ENCODE results near the gene ARHGEF28.

ARHGEF28 gene

DNA sequence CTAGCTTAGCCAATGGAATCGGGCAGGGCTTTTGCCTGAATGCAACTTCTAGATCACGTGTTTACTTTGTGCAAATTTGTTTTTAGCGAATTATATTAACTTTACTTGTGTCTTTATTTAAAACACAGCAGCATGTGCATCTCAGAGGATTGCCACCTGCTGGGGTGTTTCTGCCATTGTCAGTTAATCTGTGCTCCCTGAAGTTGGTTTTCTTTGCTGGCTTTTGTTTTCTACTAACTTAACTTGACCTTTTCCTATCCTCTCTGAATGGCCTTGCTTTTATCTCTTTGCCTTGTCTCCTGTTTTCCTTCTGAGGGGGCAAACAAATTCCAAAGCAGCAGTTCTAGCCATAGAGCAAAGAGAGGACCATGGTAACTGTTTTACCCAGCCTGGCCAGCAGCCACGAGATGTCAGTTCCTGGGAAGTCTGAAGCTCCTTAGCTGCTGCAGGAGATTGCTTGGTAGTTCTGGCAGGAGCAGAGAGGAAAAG, 67.6 kb downstream of the ARHGEF28 start:
- DNase-seq (ENCODE audit: low read depth in 2 of 2): no peak

DNA sequence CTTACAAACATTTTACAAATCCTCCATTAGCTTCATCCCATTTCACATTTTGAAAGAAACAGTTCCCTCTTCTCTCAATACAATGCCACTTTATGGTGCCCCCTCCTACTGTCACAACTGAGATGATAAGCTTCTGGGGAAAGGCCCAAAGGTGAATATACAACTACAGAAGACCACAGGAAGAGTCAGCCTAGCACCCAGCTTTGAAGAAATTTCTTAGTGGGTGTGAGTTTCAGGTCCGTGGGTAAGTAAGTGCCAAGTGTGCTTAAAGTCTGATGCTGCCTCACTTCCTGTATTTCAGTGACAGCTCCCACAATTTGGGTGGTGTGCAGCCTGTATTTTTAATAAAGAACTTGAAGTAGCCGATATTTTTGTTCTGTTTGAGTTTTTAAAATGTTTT, 68.1 kb downstream of the ARHGEF28 start:
- DNase-seq (ENCODE audit: low read depth in 2 of 2): no peak

DNA sequence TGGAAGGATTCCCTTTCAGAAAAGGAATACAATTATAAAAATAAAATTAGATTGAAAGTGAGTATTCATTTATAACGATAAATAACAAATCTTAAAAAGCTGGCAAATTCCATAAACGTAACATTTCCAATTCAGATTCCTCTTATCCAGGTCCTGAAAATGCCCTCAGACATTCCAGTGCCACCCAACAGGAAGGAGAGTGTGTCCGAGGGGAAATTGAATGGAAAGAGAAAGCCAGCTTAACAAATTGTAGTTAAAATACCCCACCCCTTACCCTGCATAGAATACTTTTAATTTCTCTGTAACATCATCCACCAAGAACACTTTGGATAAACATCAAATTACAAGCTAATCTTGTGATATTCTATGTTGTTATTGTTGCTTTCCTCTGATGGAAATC, 72.0 kb downstream of the ARHGEF28 start:
- DNase-seq (ENCODE audit: low read depth in 2 of 2): no peak

DNA sequence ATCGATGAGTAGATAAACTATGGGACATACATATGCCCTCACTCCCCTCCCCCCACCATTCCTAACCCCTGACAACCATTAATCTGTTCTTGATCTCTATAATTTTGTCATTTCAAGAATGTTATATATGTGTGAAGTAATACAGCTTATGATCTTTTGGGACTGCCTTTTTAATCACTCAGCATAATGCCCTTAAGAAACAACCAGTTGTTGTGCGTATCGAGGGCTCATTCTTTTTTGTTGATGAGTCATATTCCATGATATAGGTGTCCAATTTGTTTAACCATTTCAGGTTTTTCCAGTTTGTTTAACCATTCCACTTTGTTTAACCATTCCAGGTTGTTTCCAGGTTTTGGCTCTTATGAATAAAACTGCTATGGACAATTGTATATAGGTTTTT, 75.6 kb downstream of the ARHGEF28 start:
- no peak for DNase-seq (ENCODE audit: low read depth in 2 of 2)

DNA sequence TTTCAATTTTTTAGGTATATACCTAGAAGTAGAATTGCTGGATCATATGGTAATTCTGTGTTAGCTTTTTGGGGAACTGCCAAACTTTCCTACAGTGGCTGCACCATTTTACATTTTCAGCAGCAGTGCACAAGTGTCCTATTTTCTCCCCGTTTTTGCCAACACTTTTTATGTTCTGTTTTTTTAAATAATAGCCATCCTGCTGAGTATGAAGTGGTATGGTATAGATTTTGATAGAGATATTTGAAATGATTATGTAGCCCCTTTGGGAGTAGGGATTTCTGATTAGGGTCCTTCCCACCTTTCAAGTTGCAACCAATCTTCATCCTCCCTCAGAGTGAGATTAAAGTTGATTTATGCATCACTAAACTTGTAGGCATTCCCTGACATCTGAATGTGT, 76.5 kb downstream of the ARHGEF28 start:
- DNase-seq (ENCODE audit: low read depth in 2 of 2): no peak

DNA sequence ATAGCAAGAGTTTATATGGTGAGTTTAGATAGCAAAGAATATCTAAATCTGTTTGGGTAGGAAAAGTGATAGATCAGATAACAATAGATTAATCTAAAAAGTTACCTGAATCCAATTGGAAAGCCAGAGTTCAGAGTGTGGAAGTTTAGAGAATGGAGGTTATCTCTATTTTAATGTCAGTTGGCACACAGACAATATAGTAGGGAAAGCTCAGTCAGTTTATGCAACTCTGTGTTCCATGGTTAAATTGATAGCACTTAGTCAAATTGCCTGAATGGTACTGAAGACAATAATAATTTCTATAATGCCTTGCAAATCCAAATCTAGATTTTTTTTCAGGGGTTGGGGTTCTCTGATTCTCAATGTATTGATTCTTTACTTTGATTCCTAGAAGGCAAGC, 77.0 kb downstream of the ARHGEF28 start:
- no peak for DNase-seq (ENCODE audit: low read depth in 2 of 2)

DNA sequence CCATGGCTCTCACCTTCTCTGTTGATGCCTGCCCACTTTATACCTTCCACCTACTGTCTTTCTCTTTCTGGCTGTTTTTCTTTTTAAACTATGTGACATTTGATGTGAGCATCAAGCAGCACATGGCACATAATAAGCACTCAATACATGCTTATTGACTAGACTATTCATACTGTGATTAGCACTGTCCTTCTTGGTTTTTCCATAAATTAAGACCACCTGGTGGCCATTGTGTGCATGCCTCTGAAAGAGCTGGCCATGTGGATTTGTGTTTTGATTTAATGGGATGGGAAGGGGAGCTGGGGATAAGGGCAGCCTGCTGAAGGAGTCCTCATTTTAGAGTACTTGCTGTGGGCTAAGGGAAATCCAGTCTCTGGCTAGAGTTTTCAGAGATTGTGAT, 79.4 kb downstream of the ARHGEF28 start:
- no peak for DNase-seq (ENCODE audit: low read depth in 2 of 2)

DNA sequence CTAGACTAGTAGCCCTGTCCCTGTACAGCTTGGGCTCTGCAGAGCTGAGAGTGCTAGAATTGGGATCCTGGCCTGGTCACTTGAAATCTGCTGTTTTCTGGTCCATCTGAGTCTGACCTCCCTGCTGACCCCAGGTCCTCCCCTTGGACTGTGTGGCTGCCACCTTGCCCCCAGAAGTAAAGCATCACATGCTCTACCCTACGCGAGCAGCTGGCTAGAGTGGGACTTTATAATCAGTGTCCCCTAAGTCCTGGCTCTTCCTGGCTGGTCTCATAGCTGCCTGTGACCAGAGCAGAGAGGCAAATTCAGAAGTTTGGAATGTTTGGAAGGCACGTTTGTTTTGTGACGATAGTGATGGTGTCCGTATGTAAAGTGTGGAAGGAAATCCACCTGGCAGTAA, 81.0 kb downstream of the ARHGEF28 start:
- DNase-seq (ENCODE audit: low read depth in 2 of 2): no peak

DNA sequence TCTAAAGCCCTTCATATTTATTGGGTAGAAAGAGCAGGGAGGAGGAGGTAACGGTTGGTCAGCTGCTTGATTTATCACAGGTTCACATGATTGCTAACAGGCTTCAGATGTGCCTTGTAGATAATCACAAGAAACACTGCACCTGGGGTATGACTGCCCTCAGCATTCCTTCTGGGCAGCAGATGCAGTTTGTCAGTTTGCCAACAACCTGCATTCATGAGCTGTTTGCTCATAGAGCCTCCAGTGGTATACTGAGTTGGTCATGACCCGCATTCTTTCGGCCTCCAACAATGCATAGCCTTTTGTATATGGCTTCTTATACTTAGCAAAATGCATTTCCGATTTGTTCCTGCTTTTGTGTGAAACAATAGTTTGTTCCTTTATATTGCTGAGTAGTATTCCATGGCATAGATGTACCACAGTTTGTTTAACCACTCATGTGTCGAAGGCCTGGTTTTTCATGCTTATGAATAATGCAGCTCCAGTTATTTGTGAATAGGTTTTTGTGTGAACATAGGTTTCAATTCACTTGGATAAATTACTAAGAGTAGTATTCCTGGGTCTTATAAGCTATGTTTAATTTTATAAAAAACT, 83.6 kb downstream of the ARHGEF28 start:
- no peak for DNase-seq (ENCODE audit: low read depth in 2 of 2)

DNA sequence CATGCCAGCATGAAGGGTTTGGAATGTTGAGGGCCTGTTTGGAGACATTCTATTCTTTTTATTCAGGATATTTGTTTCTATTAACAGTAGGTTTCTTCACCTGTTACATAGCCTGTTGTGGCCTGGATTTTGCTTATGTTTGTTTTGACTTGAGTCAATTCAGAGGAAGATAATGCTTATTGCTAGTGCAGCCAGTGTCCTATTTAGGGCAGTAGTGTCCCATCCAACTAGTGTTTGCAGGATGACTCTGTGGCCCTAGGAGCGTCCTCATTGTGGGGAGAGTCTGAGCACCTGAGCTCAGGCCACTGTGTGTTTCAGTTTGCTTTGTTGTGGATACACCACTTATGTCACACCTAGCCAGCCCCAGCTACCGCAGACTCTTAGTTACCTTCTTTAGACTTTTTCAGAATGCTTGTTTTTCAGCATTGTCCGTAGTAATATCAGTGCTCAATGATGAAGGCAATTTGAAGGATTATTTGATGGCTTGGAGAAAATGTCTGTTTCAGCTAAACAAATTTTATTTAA, 90.3 kb downstream of the ARHGEF28 start:
- no peak for DNase-seq (ENCODE audit: low read depth in 2 of 2)

DNA sequence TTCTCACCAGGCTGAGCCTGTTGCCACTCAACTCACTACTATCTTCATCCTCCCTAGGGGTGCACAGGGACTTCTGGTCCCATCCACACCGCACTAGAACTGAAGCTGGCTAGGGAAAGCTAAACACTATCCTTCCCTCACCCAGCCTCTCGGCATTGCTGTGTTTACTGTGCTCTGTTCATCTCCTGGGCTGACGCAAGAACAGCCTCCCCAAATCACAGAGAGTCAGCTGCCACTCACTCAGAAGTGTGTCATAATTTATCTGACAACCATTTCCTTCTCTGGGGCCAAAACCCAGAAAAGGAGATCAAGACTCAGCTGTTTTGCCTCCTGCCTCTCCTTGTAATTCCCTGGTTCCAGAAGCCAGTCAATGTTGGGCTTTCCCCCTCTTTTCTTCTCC, 92.8 kb downstream of the ARHGEF28 start:
- DNase-seq (ENCODE audit: low read depth in 2 of 2): no peak

DNA sequence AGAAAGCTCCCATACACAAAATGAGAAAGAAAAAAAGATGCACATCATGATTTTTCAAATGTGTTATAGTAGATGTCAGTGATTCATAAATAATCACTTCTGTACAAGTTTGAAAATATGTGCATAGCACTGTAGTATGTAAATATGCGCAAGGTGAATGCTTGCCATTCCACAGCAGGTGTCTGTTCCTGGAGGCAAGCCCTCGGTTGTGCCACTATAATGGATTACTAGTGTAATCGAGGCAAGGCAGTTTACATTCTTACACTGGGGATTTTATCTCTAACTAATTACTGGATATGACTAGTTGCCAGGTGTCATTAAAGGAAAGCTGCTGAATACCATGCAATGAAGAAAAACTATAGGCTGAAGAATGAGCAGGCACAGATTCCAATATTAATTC, 93.6 kb downstream of the ARHGEF28 start:
- no peak for DNase-seq (ENCODE audit: low read depth in 2 of 2)

DNA sequence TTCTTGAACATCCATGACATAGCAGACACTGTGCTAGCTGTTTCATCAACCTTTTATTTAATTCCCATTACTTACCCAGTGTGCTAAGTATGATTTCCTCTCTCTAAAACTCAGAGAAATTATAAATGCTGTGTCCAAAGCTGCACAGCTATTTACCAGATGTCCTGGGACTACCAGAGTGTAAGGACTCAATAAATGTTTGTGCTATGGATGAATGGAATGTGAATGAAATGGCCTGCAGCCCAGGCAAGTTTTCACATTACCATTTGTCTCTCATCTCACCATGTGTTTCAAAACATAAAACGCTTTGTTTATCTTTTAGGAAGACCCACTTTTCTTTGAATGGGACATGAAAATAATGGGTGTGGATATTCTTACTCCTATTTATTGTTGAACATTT, 96.2 kb downstream of the ARHGEF28 start:
- no peak for DNase-seq (ENCODE audit: low read depth in 2 of 2)

DNA sequence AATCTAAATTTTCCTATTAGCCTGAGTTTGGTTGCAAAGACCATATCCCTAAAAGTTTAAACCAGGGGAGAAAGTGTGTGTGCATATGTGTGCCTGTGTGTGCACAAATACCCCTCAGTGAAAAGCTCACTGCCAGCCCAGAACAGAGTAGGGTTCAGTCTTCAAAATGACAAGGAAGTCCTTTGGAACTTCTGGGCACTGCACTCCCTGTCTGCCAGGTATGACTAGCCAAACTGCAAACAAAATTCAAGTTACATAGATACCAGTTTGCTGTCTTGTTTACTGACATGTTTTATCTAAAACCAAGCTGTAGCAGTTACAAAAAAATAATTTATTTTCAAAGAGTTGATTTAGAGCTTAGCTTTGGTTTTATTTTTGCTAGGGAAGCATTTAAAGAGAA, 100.1 kb downstream of the ARHGEF28 start:
- DNase-seq (ENCODE audit: low read depth in 2 of 2): no peak

DNA sequence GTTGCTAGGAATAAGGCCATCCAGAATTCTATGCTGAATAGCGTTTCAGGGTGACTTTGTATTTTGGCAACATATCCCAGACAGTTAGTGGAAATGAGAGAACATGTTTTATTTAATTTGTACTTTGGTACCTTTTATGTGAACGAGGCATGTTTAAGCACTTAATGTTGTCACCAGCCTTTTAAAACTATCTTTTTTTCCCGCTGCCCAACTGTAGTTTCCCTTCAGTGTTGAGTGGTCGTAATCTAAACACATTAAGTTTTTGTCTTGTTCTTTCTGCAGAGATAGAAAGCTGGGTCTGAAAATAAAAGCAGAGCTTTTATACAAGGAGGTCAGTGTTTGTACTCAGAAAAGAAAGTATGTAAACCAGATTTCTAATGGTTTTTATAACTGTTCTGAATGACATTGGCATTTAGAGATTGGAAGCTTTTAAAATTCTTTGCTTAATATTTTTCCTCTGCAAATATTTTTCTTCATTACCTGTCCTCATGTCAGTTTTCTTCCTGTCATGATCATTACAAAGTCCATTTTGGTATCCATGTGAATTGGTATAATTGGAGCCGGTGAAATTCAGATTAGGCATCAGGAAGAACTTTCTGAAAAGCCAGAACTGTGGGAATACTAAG, 100.7 kb downstream of the ARHGEF28 start:
- no peak for DNase-seq (ENCODE audit: low read depth in 2 of 2)

DNA sequence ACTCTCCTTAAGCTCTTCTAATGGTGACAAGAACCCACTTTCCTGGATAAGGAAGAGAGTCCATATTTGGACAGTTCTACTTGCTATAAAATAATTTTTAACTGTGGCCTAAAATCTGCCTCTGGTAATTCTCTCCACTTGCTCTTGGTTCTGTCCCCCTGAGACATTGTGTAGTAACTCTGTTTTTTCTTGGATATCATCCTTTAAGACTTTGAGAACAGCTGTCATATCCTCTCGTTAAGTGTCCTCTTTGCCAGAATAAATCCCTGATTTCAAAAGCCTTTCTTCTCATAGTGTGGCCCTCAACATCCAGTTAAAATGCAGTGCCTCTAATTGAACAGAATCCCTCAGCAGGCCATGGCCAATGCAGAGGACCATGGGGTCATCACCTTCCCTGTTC, 101.5 kb downstream of the ARHGEF28 start:
- DNase-seq (ENCODE audit: low read depth in 2 of 2): no peak

DNA sequence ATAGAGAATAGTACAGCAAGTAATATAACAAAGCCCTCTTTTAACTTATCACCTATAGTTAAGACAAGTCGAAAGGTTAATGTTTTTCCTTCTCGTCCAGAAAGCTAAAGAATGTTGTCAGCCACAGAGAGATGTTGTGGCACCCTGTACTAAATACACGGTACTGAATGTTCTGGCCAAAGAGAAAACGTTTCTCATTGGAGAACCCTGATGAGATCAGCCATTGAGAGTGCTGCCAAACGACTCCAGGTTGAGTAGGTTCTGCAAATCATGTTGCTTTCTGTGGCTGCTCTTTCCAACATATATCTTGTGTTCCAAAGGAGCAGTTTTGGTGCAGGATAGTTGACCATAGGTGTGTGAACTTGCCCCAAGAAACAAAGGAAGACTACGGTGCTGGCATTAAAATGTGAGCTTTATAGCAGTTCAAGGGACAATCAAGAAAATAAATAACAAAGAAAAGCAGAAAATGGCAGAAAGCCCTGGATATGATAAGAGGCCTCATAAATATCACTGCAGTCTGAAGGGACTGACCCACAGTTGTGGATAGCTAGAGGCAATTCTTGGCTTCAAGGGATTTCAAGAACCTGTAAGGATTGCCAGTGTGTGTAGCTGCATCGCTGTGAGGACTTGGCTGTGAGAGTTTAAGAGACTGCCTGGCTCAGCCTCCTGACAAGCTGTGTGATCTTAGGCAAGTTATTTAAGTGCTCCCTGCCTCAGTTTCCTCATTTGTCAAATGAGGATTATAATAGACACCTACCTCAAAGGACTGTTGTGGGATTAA, 102.7 kb downstream of the ARHGEF28 start:
- no peak for DNase-seq (ENCODE audit: low read depth in 2 of 2)

DNA sequence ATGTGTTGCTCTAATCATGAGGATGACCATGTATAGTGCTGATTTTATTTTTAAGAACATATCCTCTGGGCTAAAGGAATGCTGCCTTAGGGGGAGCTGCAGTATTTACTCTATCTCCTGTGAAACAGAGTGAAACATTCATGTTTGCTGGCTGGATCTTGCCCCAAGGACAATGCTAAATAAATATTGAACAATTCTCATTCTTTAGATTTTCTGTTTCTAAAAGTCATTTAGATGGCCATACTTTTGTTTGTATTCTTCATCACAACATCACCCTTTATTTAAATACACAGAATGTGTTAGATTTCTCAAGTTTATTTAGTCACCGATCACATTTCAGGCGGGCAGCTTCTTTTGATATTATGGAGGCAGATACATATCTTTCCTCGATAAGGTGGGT, 103.3 kb downstream of the ARHGEF28 start:
- DNase-seq (ENCODE audit: low read depth in 2 of 2): no peak

DNA sequence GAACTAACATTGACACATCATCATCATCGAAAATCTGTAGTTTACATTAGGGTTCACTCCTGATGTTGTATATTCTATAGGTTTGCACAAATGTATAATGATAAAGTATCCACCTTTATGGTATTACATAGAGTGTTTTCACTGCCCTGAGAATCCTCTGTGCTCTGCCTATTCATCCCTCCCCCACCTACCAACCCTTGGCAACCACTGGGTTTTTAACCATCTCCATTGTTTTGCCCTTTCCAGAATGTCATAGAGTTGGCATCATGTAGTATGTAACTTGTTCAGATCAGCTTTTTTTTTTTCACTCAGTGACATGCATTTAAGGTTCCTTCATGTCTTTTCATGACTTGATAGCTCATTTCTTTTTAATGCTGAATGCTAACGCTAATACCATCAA, 106.0 kb downstream of the ARHGEF28 start:
- DNase-seq (ENCODE audit: low read depth in 2 of 2): no peak

DNA sequence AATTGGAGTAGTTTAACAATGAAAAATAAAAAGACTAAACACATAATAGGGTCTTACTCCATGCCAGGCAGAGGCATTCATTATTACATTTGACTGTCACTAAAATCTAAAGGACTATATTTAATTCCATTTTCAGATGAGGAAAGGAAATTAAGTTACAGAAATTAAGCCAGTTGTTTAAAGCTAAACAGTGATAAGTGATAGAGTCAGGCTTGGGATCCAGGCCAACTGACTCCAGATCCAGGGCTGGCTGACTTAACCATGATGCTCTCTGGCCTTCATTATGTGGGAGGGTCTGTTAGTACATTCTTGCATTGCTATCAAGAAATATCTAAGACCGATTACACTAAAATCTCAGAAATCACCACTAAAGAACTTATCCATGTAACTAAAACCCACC, 107.2 kb downstream of the ARHGEF28 start:
- DNase-seq (ENCODE audit: low read depth in 2 of 2): no peak

DNA sequence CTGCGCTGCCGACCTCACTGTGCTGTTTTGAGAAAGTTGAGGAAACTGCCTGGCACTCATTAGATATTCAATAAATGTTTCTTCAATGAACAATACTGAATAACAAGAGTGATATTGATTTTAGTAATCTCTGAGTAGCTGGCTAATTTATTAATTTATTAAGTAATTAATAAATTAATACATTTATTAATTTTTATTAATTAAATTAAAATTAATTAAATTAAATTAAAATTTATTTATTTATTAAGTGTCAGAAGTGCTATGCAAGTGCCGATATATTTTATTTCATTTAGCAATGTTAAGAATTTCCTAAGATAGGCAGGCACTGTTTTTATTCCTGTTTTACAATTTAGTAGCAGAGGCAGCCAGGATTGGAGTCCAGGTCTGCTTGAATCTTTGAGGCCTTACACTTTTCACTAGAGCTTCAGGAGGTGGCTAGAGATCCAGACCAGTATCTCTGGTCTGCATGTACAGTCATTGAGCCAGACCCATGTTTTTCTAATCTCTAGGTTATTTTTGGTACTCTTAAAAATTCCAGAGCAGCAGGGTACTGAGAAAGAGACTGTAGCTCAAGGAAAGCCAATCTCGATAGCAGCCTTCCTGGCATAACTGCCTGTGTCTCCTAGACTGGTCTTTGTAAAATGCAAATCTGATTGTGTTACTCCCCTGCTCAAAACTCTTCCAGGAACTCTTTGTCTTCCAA, 109.2 kb downstream of the ARHGEF28 start:
- no peak for DNase-seq (ENCODE audit: low read depth in 2 of 2)

DNA sequence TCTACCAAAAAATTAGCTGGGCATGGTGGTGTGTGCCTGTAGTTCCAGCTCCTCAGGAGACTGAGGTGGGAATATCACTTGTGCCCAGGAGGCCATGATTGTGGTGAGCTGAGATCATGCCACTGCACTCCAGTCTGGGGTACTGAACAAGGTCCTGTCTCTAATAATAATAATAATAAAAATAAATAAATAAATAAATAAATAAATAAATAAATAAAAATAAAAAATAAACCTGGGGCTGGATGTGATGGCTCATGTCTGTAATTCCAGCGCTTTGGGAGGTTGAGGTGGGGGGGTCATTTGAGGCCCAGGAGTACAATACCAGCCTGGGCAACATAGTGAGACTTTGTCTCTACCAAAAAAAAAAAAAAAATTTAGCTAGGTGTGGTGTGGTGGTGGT, 113.7 kb downstream of the ARHGEF28 start:
- no peak for DNase-seq (ENCODE audit: low read depth in 2 of 2)
